ENCODE measurements around the gene ARRDC4. TPM values are rescaled to one million over a fixed set of nuclear protein-coding genes. Genes with fewer than 3 reads are reported as not detected.
"Not testable (repeated sequence)": the region's sequence is repeated elsewhere in the genome, so short reads cannot be mapped to it uniquely, and the experiment has no call there.

The ARRDC4 gene
- total RNA-seq, 4 donors from 2014 or later: 35.9 to 188 (median 70.7) TPM

- intact Hi-C loops (cut with DNase I; ENCODE audit: low total_unique reads): no loop called here
- H3K4me1 ChIP-seq: peaks cover 0 to 5% (median 0%) of the 10 kb centered on the region in 4 donors
- no peak for TF ChIP-seq CTCF (IDR thresholded peaks at IDR 0.05)
- no peak for TF ChIP-seq POLR2AphosphoS5 (IDR thresholded peaks at IDR 0.05)
- no peak for TF ChIP-seq EP300 (IDR thresholded peaks at IDR 0.05; ENCODE audit: low read depth)
- no peak for TF ChIP-seq POLR2A (IDR thresholded peaks at IDR 0.05)
- H3K27ac ChIP-seq: peak overlapping the region in 1 of 4 donors; percentile 37
- DNase-seq: no peak
- H3K4me3 ChIP-seq: no peak overlapping the region
- 50 to 60% methylated on average over 1 of the region's 1 CpG for WGBS, 2 donors (ENCODE audit: low coverage in 1 of 2)
- H3K27me3 ChIP-seq: no peaks in the 10 kb centered on the region
- H3K36me3 ChIP-seq: no peaks in the 10 kb centered on the region
- H3K9me3 ChIP-seq: peaks cover 0 to 5% of the 10 kb centered on the region in 2 donors
- in situ Hi-C loops (cut with MboI; ENCODE audit: low pct_ligation_motif_present in 1 of 4, low pct_unique_long_range_greater_than_20kb in 1 of 4, low sequenced_read_pairs in 3 of 4): no loop called here
Measured at GRCh38 chr15:97984157-97984556, 23.7 kb downstream of the ARRDC4 start.

GRCh38 chr15:97985979-97986378 lies 25.5 kb downstream of the ARRDC4 start:
- H3K27me3 ChIP-seq; DNase-seq; in situ Hi-C loops (cut with MboI; ENCODE audit: low pct_ligation_motif_present in 1 of 4, low pct_unique_long_range_greater_than_20kb in 1 of 4, low sequenced_read_pairs in 3 of 4); H3K27ac ChIP-seq; H3K4me1 ChIP-seq; intact Hi-C loops (cut with DNase I; ENCODE audit: low total_unique reads); H3K9me3 ChIP-seq; H3K4me3 ChIP-seq; H3K36me3 ChIP-seq: not testable (repeated sequence)
- whole genome bisulfite sequencing, 2 donors (ENCODE audit: low coverage in 1 of 2): 72 to 89% methylated on average over 2 of the region's 2 CpGs

- Histone ChIP-seq H3K27ac (no peak overlapping the region), H3K4me3 (no peak overlapping the region), H3K9me3 (peaks cover 0 to 5% of the 10 kb centered on the region in 2 donors), H3K36me3 (no peaks in the 10 kb centered on the region), H3K27me3 (no peaks in the 10 kb centered on the region), H3K4me1 (peaks cover 0 to 2% (median 0%) of the 10 kb centered on the region in 4 donors)
- 80 to 83% methylated on average over 1 to 2 of the region's 2 CpGs for WGBS, 2 donors (ENCODE audit: low coverage in 1 of 2)
- no peak for TF ChIP-seq CTCF (IDR thresholded peaks at IDR 0.05)
- TF ChIP-seq POLR2AphosphoS5 (IDR thresholded peaks at IDR 0.05): no peak
- TF ChIP-seq POLR2A (IDR thresholded peaks at IDR 0.05): no peak
- intact Hi-C loops (cut with DNase I; ENCODE audit: low total_unique reads) (no loop called here), in situ Hi-C loops (cut with MboI; ENCODE audit: low pct_ligation_motif_present in 1 of 4, low pct_unique_long_range_greater_than_20kb in 1 of 4, low sequenced_read_pairs in 3 of 4) (no loop called here)
- DNase-seq: no peak
Measured at GRCh38 chr15:97986781-97987180, 26.3 kb downstream of the ARRDC4 start.

DNA sequence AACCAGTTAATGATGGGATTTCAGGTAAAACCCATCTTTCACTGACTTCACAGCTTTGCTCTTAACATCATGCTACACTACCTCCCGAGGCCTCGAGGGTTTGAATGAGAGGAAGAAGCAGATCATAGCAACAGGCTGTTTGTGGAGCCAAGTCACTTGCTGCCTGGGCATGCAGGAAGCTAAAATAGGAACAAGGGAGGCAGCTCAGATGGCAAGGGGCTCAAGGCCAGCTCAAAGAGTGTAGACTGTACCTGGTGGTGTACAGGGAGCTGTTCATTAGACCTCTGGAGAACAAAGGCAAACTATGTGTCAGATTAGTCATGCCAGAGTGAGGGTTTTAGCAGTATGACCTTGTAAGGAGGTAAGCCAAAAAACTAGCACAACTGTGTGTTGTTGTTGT lies 28.8 kb downstream of the ARRDC4 start:
- no peaks in the 10 kb centered on the region for H3K4me1 ChIP-seq
- no peak for DNase-seq
- H3K4me3 ChIP-seq: no peak overlapping the region
- no peak for TF ChIP-seq EP300 (IDR thresholded peaks at IDR 0.05; ENCODE audit: low read depth)
- no peak for TF ChIP-seq POLR2AphosphoS5 (IDR thresholded peaks at IDR 0.05)
- no peak for TF ChIP-seq CTCF (IDR thresholded peaks at IDR 0.05)
- TF ChIP-seq POLR2A (IDR thresholded peaks at IDR 0.05): no peak
- peaks cover 0 to 5% of the 10 kb centered on the region in 2 donors for H3K9me3 ChIP-seq
- intact Hi-C loops (cut with DNase I; ENCODE audit: low total_unique reads): no loop called here
- no peaks in the 10 kb centered on the region for H3K27me3 ChIP-seq
- H3K27ac ChIP-seq: no peak overlapping the region
- WGBS, 2 donors (ENCODE audit: low coverage in 1 of 2): 73% methylated on average over 2 of the region's 2 CpGs; no CpG with 5 or more reads in 1 of the 2 donors
- in situ Hi-C loops (cut with MboI; ENCODE audit: low pct_ligation_motif_present in 1 of 4, low pct_unique_long_range_greater_than_20kb in 1 of 4, low sequenced_read_pairs in 3 of 4): no loop called here
- H3K36me3 ChIP-seq: no peaks in the 10 kb centered on the region

GRCh38 chr15:97991972-97992541 lies 31.6 kb downstream of the ARRDC4 start:
- H3K36me3 ChIP-seq: no peaks in the 10 kb centered on the region
- in situ Hi-C loops (cut with MboI; ENCODE audit: low pct_ligation_motif_present in 1 of 4, low pct_unique_long_range_greater_than_20kb in 1 of 4, low sequenced_read_pairs in 3 of 4): no loop called here

More at GRCh38 chr15:97991972-97992541, 31.6 kb downstream of the ARRDC4 start:
- H3K4me3 ChIP-seq: no peak overlapping the region
- H3K27me3 ChIP-seq: no peaks in the 10 kb centered on the region
- peaks cover 0 to 18% (median 17%) of the 10 kb centered on the region in 4 donors for H3K4me1 ChIP-seq
- 71% methylated on average over 3 of the region's 3 CpGs; no CpG with 5 or more reads in 1 of the 2 donors for WGBS, 2 donors (ENCODE audit: low coverage in 1 of 2)
- TF ChIP-seq POLR2AphosphoS5 (IDR thresholded peaks at IDR 0.05): no peak
- TF ChIP-seq CTCF (IDR thresholded peaks at IDR 0.05): no peak
- DNase-seq: no peak
- H3K9me3 ChIP-seq: peaks cover 0 to 2% of the 10 kb centered on the region in 2 donors
- no peak overlapping the region for H3K27ac ChIP-seq
- intact Hi-C loops (cut with DNase I; ENCODE audit: low total_unique reads): no loop called here

Data from transverse colon (tissue), 4 donors.